Panc1 (cell line): ENCODE measurements around the gene PTPA. TPM values are rescaled to one million over a fixed set of nuclear protein-coding genes. Genes with fewer than 3 reads are reported as not detected.

Experiments used
- ATAC-seq: fragments of 200-7000 bp; cut with Tn5 transposase; 2 replicates; pipeline ENCODE4 v1.9.1; 2020; ENCODE audit warnings: mild to moderate bottlenecking, moderate library complexity
- BruUV-seq: library from RNA; stranded (reverse); fragments of 400-500 nt; replicated peaks from 2 replicates; lab custom pipeline; 2021; lab: Mats Ljungman, UMichigan
- CTCF ChIA-PET: fragments of 300-600 bp; sonication (Branson Sonifier 250); formaldehyde crosslinking; loops from one replicate; lab custom pipeline; 2022; ENCODE audit warnings: antibody characterized with exemption; lab: Charles Lee
- POLR2A ChIA-PET: fragments of 300-600 bp; sonication (Branson Sonifier 250); formaldehyde crosslinking; loops from one replicate; lab custom pipeline; 2022; ENCODE audit warnings: antibody characterized with exemption; lab: Charles Lee
- DNase-seq: peaks from one replicate; pipeline ENCODE4 v3.0.0-alpha.2; 2010; ENCODE audit warnings: low read depth, low spot score
- H3K27ac ChIP-seq: 2 replicates; pipeline ENCODE4 v1.5.1; 2011; ENCODE audit warnings: mild to moderate bottlenecking, low read length, inconsistent platforms
- H3K27me3 ChIP-seq: fragments of 200-500 bp; sonication (Bioruptor generic); 2 replicates; pipeline ENCODE4 v1.6.0; 2014; ENCODE audit warnings: low read length, inconsistent platforms; ENCODE audit not compliant: control insufficient read depth, insufficient read depth
- H3K36me3 ChIP-seq: fragments of 200-500 bp; sonication (Bioruptor generic); 2 replicates; pipeline ENCODE4 v1.5.1; 2014; ENCODE audit warnings: inconsistent platforms, mild to moderate bottlenecking, low read length, moderate library complexity; ENCODE audit not compliant: control insufficient read depth, insufficient read depth
- H3K4me1 ChIP-seq: 2 replicates; pipeline ENCODE4 v1.5.1; 2011; ENCODE audit warnings: inconsistent platforms, mild to moderate bottlenecking, low read length, moderate library complexity; ENCODE audit not compliant: control insufficient read depth, insufficient read depth
- H3K4me3 ChIP-seq, 2 experiments: 2 replicates each; pipeline ENCODE4 v1.5.1; 2011 to 2012; ENCODE audit warnings: low read depth in 2 of 2, low read length in 2 of 2, mild to moderate bottlenecking in 2 of 2, inconsistent platforms in 1 of 2, moderate library complexity in 1 of 2
- H3K9me3 ChIP-seq: fragments of 200-500 bp; sonication (Bioruptor generic); 2 replicates; pipeline ENCODE4 v1.5.1; 2014; ENCODE audit warnings: low read depth, mild to moderate bottlenecking, inconsistent platforms, low read length, moderate library complexity; ENCODE audit not compliant: control insufficient read depth, insufficient read depth
- CTCF ChIP-seq: fragments of 450-650 bp; IDR thresholded peaks from 2 replicates; pipeline ENCODE4 v1.5.1; 2017; ENCODE audit warnings: mild to moderate bottlenecking
- POLR2AphosphoS5 ChIP-seq: IDR thresholded peaks from 2 replicates; pipeline ENCODE4 v1.6.1; 2012; ENCODE audit warnings: mild to moderate bottlenecking, low read depth, low read length, moderate library complexity
- SIN3A ChIP-seq: IDR thresholded peaks from 2 replicates; pipeline ENCODE4 v1.6.1; 2012; ENCODE audit warnings: low read depth, mild to moderate bottlenecking, low read length, moderate library complexity, borderline replicate concordance; ENCODE audit not compliant: insufficient read depth
- TCF7L2 ChIP-seq: IDR thresholded peaks from 2 replicates; pipeline ENCODE4 v1.6.1; 2011; ENCODE audit warnings: mild to moderate bottlenecking, low read depth, low read length, inconsistent platforms
- in situ Hi-C: cut with HindIII; loops from 2 replicates; pipeline ENCODE4 v1.10.0; 2016; ENCODE audit warnings: low sequenced_read_pairs, low pct_unique_long_range_greater_than_20kb
- intact Hi-C: fragments of 100-400 bp; cut with micrococcal nuclease; formaldehyde crosslinking; loops from one replicate; pipeline ENCODE4 v1.10.0; 2022; ENCODE audit not compliant: unreplicated experiment
- total RNA-seq: library from RNA; stranded (reverse); gene quantifications from one replicate; pipeline ENCODE4 v1.2.1, GENCODE V29; 2021; ENCODE audit not compliant: unreplicated experiment
- TF ChIP-seq, protein P1 (sequence below), 2 experiments: IDR thresholded peaks; 2 replicates each; pipeline ENCODE4 v1.6.1; 2011 to 2012; ENCODE audit warnings: low read depth in 2 of 2, control low read depth in 1 of 2, low read length in 1 of 2, mild to moderate bottlenecking in 1 of 2, moderate library complexity in 1 of 2; ENCODE audit not compliant: insufficient read depth in 1 of 2

PTPA gene
- total RNA-seq, 1 experiment from 2014 or later: 114 TPM

DNA sequence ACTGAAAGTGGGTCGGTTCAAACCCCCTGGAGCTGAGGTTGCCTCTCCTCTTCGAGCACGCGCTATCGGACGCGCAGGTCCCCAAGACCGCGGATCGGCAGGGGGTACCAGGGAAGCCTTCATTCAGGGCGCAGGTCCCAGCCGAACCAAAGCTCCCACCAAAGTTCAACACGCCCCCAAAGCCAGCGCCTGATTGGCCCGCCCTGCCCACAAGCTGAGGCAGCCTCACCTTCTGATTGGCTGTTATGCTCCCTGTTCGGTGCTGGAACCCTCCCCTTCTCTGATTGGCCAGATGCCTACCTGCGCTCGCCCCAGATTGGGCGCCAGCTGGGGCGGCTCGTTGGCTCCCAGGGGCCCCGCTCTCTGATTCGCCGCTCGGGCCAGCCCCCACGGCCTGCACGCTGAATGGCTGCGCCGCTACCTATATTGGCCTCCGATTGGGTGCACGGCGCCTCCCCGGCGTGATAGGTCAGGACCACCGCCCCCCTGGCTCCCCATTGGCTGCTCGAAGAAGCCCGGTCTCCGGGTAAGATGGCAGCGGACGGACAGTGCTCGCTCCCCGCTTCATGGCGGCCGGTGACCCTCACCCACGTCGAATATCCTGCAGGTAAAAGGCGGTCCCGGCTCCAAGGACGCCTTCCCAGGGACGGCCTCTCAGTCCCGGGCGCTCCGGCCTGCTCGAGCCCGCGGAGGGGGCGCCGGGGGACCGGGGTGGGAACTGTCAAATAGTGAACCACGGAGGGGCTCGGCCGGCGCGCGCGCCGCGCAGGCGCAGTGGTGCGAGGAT, 30.4 kb upstream of the PTPA start, which contains the start of gene DOLPP1:
TSS of gene DOLPP1 (plus strand) at position 511 of the 787 bp plus-strand sequence. CDS start at position 532, 21 bp downstream.
- in situ Hi-C loops (no loop called here), intact Hi-C loops (no loop called here)
- H3K36me3 ChIP-seq: 0 out of 2 replicates have a peak, but pooled peaks cover 2% of the 10 kb centered on the region
- peak; percentile 98 for ATAC-seq
- CTCF ChIA-PET: interaction anchor here (0.6 to 1.2 kb wide), 2 partner anchors 53 to 545 kb away, joined by 5 to 12 read pairs; partner anchors contain the start of genes NTMT1 and SH3GLB2
- no peaks in the 10 kb centered on the region for H3K27me3 ChIP-seq
- TF ChIP-seq TCF7L2 (peak; percentile 78), SIN3A (peak; percentile 72; the same call in 1 of the 2 replicates), POLR2AphosphoS5 (no peak), CTCF (no peak)
- TF ChIP-seq, protein P1, sequence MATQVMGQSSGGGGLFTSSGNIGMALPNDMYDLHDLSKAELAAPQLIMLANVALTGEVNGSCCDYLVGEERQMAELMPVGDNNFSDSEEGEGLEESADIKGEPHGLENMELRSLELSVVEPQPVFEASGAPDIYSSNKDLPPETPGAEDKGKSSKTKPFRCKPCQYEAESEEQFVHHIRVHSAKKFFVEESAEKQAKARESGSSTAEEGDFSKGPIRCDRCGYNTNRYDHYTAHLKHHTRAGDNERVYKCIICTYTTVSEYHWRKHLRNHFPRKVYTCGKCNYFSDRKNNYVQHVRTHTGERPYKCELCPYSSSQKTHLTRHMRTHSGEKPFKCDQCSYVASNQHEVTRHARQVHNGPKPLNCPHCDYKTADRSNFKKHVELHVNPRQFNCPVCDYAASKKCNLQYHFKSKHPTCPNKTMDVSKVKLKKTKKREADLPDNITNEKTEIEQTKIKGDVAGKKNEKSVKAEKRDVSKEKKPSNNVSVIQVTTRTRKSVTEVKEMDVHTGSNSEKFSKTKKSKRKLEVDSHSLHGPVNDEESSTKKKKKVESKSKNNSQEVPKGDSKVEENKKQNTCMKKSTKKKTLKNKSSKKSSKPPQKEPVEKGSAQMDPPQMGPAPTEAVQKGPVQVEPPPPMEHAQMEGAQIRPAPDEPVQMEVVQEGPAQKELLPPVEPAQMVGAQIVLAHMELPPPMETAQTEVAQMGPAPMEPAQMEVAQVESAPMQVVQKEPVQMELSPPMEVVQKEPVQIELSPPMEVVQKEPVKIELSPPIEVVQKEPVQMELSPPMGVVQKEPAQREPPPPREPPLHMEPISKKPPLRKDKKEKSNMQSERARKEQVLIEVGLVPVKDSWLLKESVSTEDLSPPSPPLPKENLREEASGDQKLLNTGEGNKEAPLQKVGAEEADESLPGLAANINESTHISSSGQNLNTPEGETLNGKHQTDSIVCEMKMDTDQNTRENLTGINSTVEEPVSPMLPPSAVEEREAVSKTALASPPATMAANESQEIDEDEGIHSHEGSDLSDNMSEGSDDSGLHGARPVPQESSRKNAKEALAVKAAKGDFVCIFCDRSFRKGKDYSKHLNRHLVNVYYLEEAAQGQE (IDR thresholded peaks at IDR 0.05; ENCODE audit: insufficient read depth in 1 of 2, low read depth in 2 of 2, low read length in 1 of 2): no peak
- H3K4me3 ChIP-seq: peak within 1 kb of the TSS; percentile 75 to 86
- BruUV-seq: no TSS peak
- POLR2A ChIA-PET: interaction anchor here (0.6 kb wide), 2 partner anchors 16 to 26 kb away, joined by 3 to 5 read pairs; no protein-coding TSS in a partner anchor
- no peaks in the 10 kb centered on the region for H3K9me3 ChIP-seq
- peak within 1 kb of the TSS; percentile 84 for H3K27ac ChIP-seq
- peaks cover 8% of the 10 kb centered on the region; the same call in 1 of the 2 replicates for H3K4me1 ChIP-seq
- DNase-seq: peak; percentile 90

- TF ChIP-seq TCF7L2: no peak
- TF ChIP-seq SIN3A: no peak
- TF ChIP-seq, protein P1 (IDR thresholded peaks at IDR 0.05; ENCODE audit: insufficient read depth in 1 of 2, low read depth in 2 of 2, low read length in 1 of 2): no peak
- TF ChIP-seq POLR2AphosphoS5: no peak
- no peak for TF ChIP-seq CTCF
- DNase-seq (no peak), ATAC-seq (0 out of 2 replicates have a peak, but pooled peaks have one; percentile 0)
- Histone ChIP-seq H3K4me3 (peak overlapping the region; percentile 75 to 84), H3K27me3 (no peaks in the 10 kb centered on the region), H3K9me3 (no peaks in the 10 kb centered on the region), H3K4me1 (peaks cover 8% of the 10 kb centered on the region; the same call in 1 of the 2 replicates), H3K36me3 (0 out of 2 replicates have a peak, but pooled peaks cover 2% of the 10 kb centered on the region), H3K27ac (peak overlapping the region; percentile 84)
- POLR2A ChIA-PET: no interaction called here
- CTCF ChIA-PET: interaction anchor here (0.5 to 1.2 kb wide), 3 partner anchors 35 to 545 kb away, joined by 5 to 12 read pairs (median 6); partner anchors contain the start of genes NTMT1 and SH3GLB2
- TSS peak; percentile 90 for BruUV-seq
- in situ Hi-C loops: no loop called here
- intact Hi-C loops: no loop called here
Observed at GRCh38 chr9:129081388-129081904, 29.8 kb upstream of the PTPA start.
